Fibroblast of skin of right quadriceps (primary cell): ENCODE measurements around the gene TSC2.
"Not testable (repeated sequence)": the region's sequence is repeated elsewhere in the genome, so short reads cannot be mapped to it uniquely, and the experiment has no call there.

ENCODE experiments used
- DNase-seq: peaks from one replicate; pipeline ENCODE4 v3.0.0-alpha.2; 2013

TSC2 gene

DNA sequence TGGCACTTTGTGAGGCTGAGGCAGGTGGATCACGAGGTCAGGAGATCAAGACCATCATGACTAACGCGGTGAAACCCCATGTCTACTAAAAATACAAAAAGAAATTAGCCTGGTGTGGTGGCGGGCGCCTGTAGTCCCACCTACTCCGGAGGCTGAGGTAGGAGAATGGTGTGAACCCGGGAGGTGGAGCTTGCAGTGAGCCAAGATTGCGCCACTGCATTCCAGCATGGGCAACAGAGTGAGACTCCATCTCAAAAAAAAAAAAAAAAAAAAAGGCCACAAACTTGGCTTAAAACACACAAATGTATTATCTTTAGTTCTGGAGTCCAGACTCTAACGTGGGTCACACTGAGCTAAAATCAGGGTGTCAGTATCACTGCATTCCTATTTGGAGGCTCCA, 36.1 kb upstream of the TSC2 start:
- not testable (repeated sequence) for DNase-seq

DNA sequence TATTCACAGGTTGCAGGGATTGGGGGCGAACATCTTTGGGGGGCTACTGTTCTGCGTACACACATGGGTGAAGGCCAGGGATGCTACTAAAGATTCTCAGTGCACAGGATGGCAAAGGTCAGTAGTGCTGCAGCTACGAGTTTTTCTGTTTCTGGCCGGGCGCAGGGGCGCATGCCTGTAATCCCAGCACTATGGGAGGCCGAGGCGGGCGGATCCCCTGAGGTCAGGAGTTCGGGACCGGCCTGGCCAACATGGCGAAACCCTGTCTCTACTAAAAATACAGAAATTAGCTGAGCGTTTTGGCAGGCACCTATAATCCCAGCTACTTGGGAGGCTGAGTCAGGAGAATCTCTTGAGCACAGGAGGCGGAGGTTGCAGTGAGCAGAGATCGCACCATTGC, 34.3 kb upstream of the TSC2 start:
- no peak for DNase-seq

DNA sequence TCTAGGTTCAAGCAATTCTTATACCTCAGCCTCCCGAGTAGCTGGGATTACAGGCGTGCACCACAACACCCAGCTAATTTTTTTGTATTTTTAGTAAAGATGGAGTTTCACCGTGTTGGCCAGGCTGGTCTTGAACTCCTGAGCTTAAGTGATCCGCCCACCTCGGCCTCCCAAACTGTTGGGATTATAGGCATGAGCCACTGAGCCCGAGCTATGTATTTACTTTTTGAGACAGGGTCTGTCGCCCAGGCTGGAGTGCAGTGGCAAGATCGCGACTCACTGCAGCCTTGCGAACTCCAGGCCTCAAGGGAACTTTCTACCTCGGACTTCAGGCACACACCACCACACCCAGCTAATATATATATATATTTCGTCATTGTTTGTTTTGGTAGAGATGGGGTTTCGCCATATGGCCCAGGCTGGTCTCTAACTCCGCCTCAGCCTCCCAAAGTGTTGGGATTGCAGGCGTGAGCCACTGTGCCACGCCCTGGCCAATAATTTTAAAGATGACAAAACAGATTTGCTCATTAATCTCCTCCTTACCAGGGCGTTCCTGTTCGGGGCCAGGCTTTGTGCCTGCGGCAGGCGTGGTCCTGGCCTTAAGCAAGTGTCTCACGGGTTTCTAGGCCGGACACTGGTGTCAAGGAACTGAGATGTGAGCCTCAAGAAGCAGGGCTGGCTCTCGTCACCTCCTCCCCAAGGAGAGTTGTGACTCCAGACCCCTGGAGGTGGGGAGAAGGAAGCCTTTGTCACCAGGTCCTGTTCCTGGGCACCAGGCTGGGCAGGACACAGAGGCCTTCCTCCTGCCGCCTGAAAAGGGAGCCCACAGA, 32.5 kb upstream of the TSC2 start:
- no peak for DNase-seq

DNA sequence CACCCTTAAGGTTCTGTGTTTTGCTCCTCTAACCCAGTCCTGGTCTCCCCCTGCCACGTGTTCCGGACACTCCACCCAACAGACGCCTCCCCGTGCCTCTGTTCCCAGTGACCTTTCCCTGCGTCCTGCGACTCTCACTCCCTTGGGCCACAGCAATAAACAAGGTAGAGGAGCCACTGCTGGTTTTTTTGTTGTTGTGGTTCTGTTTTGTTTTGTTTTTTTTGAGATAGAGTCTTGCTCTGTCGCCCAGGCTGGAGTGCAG, 31.9 kb upstream of the TSC2 start:
- no peak for DNase-seq

DNA sequence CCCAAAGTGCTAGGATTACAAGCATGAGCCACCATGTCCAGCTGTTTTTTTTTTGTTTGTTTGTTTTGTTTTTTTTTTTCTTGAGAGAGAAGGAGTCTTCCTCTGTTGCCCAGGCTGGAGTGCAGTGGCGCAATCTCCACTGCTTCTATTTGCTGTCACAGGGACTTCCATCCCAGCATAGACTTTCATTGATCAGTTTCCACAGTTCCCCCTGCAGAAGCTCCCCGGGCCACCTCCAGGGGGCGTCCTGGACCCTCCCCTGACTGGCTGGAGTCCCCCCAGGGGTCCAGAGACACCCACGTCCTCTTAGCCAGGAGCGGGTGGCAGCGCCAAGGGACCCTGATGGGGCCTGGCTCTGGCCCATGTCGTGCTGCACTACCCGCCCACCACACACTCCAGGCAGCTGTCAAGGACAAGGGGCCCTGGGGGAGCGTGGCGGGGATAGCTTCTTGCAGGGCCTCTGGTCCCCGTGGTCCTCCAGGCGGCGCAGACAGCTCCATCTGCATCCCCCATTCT, 31.3 kb upstream of the TSC2 start:
- no peak for DNase-seq

DNA sequence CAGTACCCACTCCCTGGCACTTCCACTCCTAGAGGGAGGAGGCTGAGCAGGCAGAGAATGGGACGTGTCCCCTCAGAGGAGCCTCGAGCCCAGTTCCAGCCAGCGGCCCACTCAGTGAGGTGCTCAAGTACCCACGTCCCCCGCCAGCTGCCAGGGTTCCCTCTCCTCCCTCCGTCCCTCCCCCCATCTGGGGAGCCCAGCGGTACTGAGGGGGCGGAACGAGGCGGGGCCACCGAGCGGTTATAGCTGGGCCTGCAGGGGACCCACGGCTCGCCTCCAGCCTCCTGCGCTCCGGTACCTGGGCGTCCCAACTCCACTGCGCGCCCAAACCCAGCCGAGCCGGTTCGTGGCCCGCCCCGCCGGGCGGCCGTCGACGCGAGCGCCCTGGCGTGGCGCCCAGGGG, 28.3 kb upstream of the TSC2 start, which contains the start of gene NPW:
Gene NPW (plus strand): TSS at position 268 of the 403 bp plus-strand sequence.
- DNase-seq: no peak

DNA sequence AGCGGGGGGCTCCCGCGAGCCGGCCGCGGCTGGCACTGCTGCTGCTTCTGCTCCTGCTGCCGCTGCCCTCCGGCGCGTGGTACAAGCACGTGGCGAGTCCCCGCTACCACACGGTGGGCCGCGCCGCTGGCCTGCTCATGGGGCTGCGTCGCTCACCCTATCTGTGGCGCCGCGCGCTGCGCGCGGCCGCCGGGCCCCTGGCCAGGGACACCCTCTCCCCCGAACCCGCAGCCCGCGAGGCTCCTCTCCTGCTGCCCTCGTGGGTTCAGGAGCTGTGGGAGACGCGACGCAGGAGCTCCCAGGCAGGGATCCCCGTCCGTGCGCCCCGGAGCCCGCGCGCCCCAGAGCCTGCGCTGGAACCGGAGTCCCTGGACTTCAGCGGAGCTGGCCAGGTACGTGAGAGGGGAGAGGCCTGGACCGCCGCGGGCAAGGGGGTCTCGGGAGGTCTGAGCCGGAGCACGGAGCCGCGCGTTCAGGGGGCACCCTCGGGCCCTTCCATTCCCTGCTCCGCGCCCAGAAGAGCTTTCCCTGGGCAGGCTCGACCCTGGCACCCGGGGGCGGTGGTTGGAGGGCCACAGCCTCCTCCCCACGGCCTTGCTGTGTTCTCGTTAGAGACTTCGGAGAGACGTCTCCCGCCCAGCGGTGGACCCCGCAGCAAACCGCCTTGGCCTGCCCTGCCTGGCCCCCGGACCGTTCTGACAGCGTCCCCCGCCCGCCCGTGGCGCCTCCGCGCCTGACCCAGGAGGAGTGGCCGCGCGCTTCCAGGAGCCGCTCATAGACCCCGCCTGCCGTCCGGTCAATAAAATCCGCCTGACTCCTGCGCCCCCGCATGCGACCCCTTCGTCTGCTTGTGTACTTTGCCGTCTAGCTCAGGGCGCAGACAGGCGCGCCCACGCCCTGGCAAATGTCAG, 27.6 kb upstream of the TSC2 start:
- DNase-seq: no peak

DNA sequence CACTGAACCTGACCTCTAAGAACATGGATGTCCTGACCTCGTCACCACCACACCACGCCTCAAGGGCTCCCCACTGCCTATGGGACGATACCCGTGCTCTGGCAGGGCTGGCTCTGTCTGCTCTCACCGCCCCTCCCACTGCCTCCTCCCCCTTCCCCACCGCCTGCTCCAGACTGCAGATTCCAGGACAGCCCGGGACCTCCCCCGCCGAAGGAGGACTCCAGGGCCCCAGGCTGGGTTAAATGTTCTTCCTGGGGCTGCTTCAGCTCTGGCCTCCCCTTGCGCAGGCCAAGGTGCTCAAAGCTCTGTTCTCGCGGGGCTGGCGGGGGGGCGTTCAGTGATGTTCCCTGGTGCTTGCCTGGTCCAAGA, 25.1 kb upstream of the TSC2 start:
- DNase-seq: peak; percentile 63

DNA sequence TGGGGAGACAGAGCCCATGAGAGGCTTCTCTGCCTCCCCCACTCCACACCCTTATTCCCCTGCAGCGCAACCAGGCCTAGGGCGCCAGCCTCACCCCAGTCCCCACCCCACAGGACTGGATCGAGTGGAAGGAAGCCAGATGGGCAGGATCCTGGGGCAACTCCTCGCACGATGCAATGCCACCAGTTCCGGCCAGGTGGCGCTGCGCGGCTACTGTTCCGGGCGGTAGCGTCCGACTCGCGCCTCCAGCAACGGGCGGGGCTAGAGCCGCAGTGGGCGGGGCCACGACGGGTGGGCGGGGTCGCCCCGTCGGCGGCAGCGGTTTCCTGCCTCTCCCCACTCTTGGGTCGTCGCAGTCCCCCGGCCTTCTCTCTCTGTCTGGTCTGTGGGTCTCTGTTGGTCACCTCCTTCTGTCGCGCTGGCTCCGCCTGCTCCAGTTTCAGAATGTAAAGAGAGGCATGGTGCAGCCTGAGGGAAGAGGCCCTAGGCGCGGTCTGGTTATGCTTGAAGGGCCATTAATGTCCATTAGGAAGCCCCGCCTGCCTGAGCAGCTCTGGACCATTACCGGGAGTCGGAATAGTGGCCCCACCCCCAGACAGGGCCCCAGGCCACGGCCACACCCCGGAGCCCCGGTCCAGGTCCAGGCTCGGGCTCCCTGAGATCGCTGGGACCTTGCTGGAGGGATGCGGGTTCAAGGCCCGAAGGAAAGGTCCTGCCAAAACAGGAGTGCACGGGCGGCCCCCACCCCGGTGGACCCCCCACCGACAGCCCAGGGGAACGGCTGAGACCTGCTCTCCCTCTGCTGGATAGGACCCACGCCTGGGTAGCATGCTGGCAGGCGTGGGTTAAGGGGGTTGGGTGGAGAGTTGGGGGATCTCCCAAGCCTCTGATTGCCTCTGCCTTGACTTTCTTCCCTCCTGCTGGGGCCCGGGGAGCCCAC, 24.4 kb upstream of the TSC2 start:
- peak; percentile 82 for DNase-seq

DNA sequence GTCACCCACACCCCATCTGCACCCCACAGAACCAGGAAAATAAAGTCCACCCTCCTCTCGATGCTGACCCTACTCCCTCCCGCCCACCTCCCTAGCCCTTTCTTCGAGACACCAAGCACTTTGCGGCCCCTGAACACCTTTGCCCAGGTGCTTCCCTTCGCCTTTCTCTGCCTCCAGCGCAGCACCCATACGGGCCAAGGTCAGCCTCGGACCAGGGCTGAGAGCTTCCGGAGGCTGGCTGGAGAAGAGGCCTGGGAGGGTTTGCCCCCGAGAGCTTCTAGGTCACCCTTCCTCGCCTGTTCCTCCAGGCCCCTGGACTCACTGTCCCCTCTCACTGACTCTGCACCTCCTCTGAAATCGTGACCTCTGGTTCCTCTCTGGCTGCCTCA, 23.8 kb upstream of the TSC2 start:
- DNase-seq: no peak

DNA sequence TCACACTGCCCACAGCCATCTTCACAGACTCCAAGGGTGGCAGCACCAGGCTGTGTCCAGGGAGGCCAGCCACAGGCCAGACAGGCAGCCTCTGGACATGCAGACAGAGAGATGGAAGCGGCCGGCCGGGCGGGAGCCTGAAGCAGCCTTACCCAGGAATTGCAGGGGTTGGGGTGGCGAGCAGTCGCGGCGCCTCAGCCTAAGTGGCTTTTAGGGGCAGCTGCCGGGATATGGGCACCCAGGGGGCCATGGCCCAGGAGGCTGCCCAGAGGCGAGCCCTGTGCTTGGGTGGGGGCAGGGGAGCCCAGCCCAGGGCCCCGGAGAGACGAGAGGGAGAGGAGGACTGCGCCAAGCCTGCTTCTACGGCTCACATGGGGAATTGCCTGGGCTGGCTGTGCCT, 22.5 kb upstream of the TSC2 start:
- no peak for DNase-seq

DNA sequence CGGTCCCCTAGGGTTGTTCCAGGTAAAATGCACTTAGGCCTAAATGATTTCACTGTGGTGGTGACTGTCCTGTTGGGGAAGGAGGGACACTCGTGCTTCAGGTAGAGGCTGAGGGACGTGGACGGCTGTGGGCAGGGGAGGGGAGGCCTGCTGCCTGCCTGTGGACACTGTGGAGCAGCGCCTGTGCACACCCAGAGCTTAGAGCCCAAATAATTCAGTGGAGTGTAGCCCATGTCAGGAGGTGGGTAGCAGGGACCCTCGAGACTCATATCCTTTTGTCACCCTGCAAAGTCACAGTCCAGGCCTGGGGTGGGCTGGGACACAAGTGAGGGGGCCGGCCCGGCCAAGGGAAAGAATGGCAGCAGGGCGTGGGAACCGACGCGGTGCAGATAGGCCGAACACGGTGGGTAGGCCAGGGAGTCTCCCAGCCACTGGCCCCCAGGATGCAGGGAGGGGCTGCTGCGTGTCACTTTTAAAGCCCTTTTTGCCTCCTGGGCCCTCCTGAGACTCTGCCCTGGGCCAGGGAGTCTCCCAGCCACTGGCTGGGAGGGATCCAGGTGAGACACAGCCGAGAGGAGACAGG, 21.8 kb upstream of the TSC2 start:
- DNase-seq: no peak

DNA sequence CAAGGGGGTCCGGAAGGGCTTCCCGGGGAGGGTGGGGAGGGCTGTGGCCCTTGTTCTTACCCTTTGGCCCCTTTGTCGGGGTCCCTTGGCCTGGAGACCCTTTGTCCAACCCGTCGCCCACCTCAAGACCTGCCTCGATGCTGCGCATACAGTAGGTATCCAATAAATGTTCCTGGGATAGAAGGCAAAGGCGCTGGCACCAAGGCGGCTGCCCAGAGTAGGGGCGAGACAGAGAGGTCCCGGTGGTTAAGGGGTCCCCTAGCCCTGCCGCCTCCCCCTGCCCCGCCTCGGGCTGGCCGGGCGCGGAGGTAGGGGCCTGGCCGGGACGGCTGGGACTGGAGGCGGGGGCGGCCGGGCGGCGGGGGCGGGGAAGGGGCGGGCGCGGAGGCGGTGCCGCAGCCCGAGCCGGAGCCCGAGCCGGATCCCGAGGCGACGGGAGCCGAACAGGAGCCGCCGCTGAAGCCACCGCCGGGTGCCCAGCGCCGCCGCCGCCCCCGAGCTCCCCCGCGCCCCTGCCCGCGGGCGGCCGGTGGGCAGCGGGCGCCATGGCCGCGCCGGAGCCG, 21.2 kb upstream of the TSC2 start, which contains the start of gene NHERF2:
Gene NHERF2 (plus strand): TSS at position 442 of the 563 bp plus-strand sequence. CDS start 104 bp downstream, at position 546.
- DNase-seq: no peak

DNA sequence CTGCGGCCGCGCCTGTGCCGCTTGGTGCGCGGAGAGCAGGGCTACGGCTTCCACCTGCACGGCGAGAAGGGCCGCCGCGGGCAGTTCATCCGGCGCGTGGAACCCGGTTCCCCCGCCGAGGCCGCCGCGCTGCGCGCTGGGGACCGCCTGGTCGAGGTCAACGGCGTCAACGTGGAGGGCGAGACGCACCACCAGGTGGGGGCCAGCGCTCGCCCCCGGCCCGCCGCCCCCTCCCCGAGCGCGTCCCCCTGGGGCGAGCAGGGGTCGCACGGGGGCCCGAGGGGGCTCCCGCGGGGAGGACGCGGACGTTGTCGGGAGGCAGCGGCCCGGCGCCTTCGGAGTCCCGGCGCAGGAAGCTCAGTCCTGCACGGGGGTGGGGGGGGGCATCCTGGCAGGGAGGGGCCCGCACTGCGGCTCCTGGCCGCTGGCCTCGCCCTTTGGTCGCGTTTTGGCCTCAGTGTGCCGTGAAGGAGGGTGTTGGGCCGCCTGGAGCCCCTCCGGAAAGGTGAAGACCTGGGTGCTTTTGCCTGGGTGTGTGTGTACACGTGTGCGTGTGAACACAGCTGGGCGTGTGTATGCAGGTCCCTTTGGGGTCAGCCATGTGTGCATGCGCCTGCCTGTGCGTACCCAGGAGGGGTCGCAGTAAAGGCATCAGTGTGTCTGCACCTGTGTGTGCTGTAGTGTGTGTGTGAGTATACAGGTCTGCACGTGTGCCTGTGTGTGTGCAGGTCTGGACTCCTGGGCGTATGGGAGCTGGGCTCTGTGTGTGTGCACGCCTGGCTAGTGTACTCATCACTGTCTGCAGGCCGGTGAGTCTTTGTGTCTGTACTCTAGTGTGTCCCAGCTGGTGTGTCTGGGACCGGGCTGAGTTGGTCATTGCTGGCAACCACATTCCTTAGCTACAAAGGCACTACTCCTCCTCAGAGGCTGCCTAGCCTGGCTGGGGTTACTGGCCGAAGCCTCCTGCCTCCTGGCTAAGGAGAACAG, 20.5 kb upstream of the TSC2 start:
- peak; percentile 23 for DNase-seq

DNA sequence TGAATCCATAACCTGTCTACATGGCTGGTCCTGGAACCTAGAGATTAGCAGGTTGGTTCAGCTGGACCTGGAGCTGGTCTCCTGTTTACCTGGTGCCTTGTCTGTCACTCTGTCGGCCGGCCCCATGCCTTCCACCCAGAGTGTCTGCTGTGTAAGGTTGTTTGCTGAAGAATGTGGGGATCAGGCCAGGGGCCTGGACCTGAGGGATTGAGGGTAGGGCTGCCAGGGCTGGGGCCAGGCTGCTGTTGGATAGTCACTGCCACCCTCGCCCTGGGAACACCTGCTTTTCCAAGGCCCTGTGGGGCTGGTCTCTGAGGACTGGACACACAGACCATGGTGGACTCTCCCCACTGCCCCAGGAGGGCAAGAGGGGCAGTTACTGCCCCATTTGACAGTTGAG, 19.6 kb upstream of the TSC2 start:
- DNase-seq: no peak

DNA sequence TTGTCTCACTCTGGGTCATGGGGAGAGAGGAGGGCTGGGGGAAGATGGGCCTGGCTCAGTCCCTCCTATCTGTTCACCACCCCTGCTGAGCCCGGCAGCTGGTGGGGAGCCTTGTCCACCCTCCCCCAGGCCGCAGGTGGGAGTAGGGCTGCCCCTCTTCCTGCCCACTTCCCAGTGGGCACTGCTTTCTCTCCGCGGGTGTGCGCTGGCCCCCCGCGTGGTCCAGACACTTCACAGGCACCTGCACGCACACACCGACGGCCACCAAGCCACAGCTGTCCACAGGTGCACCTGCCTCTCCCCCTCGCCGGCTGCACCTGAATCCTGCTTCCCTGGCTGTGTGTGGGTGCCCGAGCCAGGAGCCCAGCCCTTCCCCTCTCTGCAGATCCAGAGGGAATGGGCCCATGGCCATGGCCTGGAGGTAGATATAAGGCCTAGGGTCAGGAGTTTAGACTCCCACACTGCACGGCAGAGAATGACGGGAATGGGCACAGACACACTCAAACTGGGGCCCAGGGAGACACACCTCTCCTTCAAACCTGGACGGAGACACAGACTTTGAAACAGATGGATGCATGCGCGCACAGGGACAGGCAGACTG, 19.1 kb upstream of the TSC2 start:
- DNase-seq: no peak

DNA sequence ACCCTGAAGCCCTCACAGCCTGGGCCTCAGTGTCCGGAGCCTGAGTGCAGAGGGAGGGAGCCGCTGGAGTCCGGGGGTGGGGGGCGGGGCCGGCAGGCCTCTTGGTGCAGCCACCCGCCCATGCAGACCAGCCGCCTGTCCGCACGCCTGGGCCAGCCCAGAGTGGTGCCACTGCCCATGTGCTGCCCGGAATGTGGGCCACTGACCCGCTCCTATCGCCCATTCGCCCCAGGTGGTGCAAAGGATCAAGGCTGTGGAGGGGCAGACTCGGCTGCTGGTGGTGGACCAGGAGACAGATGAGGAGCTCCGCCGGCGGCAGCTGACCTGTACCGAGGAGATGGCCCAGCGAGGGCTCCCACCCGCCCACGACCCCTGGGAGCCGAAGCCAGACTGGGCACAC, 18.4 kb upstream of the TSC2 start:
- no peak for DNase-seq

DNA sequence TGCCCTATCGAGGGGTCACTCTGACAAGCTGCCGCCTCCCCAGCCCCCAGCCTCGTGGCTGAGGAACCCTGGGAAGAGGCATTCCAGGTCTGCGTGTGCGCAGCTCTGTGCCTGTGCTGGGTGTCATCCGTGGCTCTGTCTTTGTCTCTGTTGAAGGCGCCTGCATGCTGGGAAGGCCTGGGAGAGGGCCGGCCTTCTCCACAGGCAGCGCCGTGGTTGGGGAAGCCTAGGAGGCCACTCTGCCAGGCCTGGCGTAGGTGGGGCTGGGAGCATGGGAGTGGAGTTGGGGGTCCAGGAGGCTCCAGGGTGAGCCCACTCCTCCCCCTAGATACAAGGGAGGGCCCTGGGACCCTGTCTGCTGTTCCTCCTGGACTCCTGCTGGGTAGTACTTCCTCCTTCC, 17.7 kb upstream of the TSC2 start:
- DNase-seq: no peak

DNA sequence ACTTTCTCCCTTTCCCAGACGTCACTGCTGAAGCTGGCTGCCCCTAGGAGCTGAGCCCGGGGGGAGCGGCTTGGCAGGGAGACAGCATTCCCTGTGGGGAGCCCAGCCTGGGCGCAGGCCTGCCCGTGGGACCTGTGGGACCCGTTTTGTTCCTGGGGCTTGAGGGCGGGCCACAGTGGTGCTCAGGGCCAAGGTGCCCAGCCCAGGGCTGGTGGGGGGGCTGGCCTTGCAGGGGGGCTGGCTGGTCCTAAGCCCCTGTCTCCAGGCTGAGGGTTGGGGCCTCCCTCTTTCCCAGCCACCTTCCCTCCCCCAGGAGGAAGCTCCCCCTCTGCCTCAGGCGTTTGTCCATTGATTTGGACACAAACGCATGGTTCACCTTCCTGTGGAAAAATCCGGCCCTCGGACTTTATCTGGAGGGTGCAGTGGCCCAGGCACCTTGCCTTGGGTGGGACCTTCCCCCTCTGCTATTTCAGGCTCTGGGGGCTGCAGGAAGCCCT, 16.7 kb upstream of the TSC2 start:
- no peak for DNase-seq
